Calu3 (cell line): ENCODE data around the gene SAG. TPM values are rescaled to one million over a fixed set of nuclear protein-coding genes. Genes with fewer than 3 reads are reported as not detected.

ENCODE experiments used
- BruUV-seq: library from RNA; stranded (reverse); fragments of 400-500 nt; replicated peaks from 2 replicates; lab custom pipeline; 2021; lab: Mats Ljungman, UMichigan
- CTCF ChIA-PET: fragments of 300-600 bp; sonication (Branson Sonifier 250); formaldehyde crosslinking; loops from one replicate; lab custom pipeline; 2022; ENCODE audit warnings: antibody characterized with exemption; lab: Charles Lee
- DNase-seq: peaks from one replicate; pipeline ENCODE4 v3.0.0; 2022
- H3K27ac Mint-ChIP-seq: one replicate; pipeline ENCODE4 v1.8.0; 2022; ENCODE audit warnings: mixed read lengths; ENCODE audit not compliant: unreplicated experiment
- H3K27me3 Mint-ChIP-seq: one replicate; pipeline ENCODE4 v1.8.0; 2022; ENCODE audit warnings: mixed read lengths; ENCODE audit not compliant: unreplicated experiment
- H3K36me3 Mint-ChIP-seq: one replicate; pipeline ENCODE4 v1.8.0; 2022; ENCODE audit warnings: mild to moderate bottlenecking, moderate library complexity, mixed read lengths; ENCODE audit not compliant: insufficient read depth, unreplicated experiment
- H3K4me1 Mint-ChIP-seq: one replicate; pipeline ENCODE4 v1.8.0; 2022; ENCODE audit warnings: mild to moderate bottlenecking, low read depth, mixed read lengths; ENCODE audit not compliant: unreplicated experiment
- H3K4me3 Mint-ChIP-seq: one replicate; pipeline ENCODE4 v1.8.0; 2022; ENCODE audit warnings: mild to moderate bottlenecking, low read depth, moderate library complexity, mixed read lengths; ENCODE audit not compliant: unreplicated experiment
- H3K9me3 Mint-ChIP-seq: one replicate; pipeline ENCODE4 v1.8.0; 2022; ENCODE audit warnings: low read depth, mixed read lengths; ENCODE audit not compliant: unreplicated experiment
- CTCF ChIP-seq: fragments of 200-600 bp; IDR thresholded peaks from one replicate; pipeline ENCODE4 v1.8.0; 2022; ENCODE audit warnings: antibody characterized with exemption; ENCODE audit not compliant: unreplicated experiment
- intact Hi-C: fragments of 100-400 bp; cut with micrococcal nuclease; formaldehyde crosslinking; loops from one replicate; pipeline ENCODE4 v1.10.0; 2022; ENCODE audit not compliant: unreplicated experiment
- total RNA-seq: library from RNA; stranded (reverse); gene quantifications from 2 replicates; pipeline ENCODE4 v1.2.3, GENCODE V29; 2022

The SAG gene
- total RNA-seq, 1 experiment from 2014 or later = not detected

GRCh38 chr2:233312874-233313273, 5.3 kb downstream of the SAG start:
- H3K27me3 Mint-ChIP-seq = peaks cover 31% of the 10 kb centered on the region
- no peaks in the 10 kb centered on the region for H3K9me3 Mint-ChIP-seq
- H3K4me1 Mint-ChIP-seq = no peaks in the 10 kb centered on the region
- no peak for DNase-seq
- intact Hi-C loops = no loop called here
- H3K36me3 Mint-ChIP-seq = peaks cover 4% of the 10 kb centered on the region
- H3K4me3 Mint-ChIP-seq = no peak overlapping the region
- BruUV-seq = no TSS peak
- H3K27ac Mint-ChIP-seq = no peak overlapping the region
- CTCF ChIA-PET = no interaction called here
- TF ChIP-seq CTCF = no peak

- CTCF ChIA-PET = no interaction called here
- H3K4me3 Mint-ChIP-seq = no peak overlapping the region
- intact Hi-C loops = no loop called here
Measured at GRCh38 chr2:233314180-233314925, 6.7 kb downstream of the SAG start.

GRCh38 chr2:233317196-233317943, 9.8 kb downstream of the SAG start:
- intact Hi-C loops = no loop called here
- no TSS peak for BruUV-seq
- no peaks in the 10 kb centered on the region for H3K4me1 Mint-ChIP-seq

More at GRCh38 chr2:233314180-233314925, 6.7 kb downstream of the SAG start:
- H3K4me1 Mint-ChIP-seq = no peaks in the 10 kb centered on the region
- H3K27ac Mint-ChIP-seq = no peak overlapping the region
- peaks cover 4% of the 10 kb centered on the region for H3K36me3 Mint-ChIP-seq
- DNase-seq = no peak
- no peaks in the 10 kb centered on the region for H3K9me3 Mint-ChIP-seq
- no peak for TF ChIP-seq CTCF
- H3K27me3 Mint-ChIP-seq = peaks cover 46% of the 10 kb centered on the region
- BruUV-seq = no TSS peak

GRCh38 chr2:233319256-233319655, 11.6 kb downstream of the SAG start:
- H3K27me3 Mint-ChIP-seq = peaks cover 49% of the 10 kb centered on the region
- H3K9me3 Mint-ChIP-seq = no peaks in the 10 kb centered on the region
- no peak for DNase-seq
- no peak overlapping the region for H3K27ac Mint-ChIP-seq
- no peaks in the 10 kb centered on the region for H3K36me3 Mint-ChIP-seq
- no TSS peak for BruUV-seq
- H3K4me3 Mint-ChIP-seq = no peak overlapping the region
- no peak for TF ChIP-seq CTCF
- H3K4me1 Mint-ChIP-seq = no peaks in the 10 kb centered on the region
- CTCF ChIA-PET = no interaction called here
- intact Hi-C loops = no loop called here

More at GRCh38 chr2:233317196-233317943, 9.8 kb downstream of the SAG start:
- Mint-ChIP-seq H3K36me3 (no peaks in the 10 kb centered on the region), H3K27ac (no peak overlapping the region), H3K27me3 (peaks cover 54% of the 10 kb centered on the region), H3K4me3 (no peak overlapping the region), H3K9me3 (no peaks in the 10 kb centered on the region)
- no peak for TF ChIP-seq CTCF
- CTCF ChIA-PET = no interaction called here
- no peak for DNase-seq
